Endothelial cell of umbilical vein (primary cell): Measurements from ENCODE around the gene MMP19. TPM values are rescaled to one million over a fixed set of nuclear protein-coding genes. Genes with fewer than 3 reads are reported as not detected.

Experiments
- BruUV-seq: library from RNA; stranded (reverse); fragments of 400-500 nt; replicated peaks from 2 replicates; lab custom pipeline; 2021; lab: Mats Ljungman, UMichigan
- CTCF ChIA-PET: fragments of 300-600, 350-600 bp; sonication (Branson Sonifier 250); formaldehyde crosslinking; loops from one replicate; lab custom pipeline; 2021; ENCODE audit warnings: antibody characterized with exemption, inconsistent platforms; lab: Charles Lee
- POLR2A ChIA-PET: fragments of 300-600, 350-600 bp; sonication (Branson Sonifier 250); formaldehyde crosslinking; loops from one replicate; lab custom pipeline; 2021; ENCODE audit warnings: antibody characterized with exemption, inconsistent platforms; lab: Charles Lee
- DNase-seq: peaks from one replicate; pipeline ENCODE4 v3.0.0-alpha.2; 2011; ENCODE audit warnings: low read depth, low spot score
- FAIRE-seq: peaks from 2 replicates; lab custom pipeline; 2011; peaks lifted over from hg19 to GRCh38; lab: Jason Lieb, UNC
- H2AFZ ChIP-seq: 2 replicates; pipeline ENCODE4 v1.6.0; 2012; ENCODE audit warnings: low read depth, low read length, control low read depth, inconsistent platforms
- H3K27ac ChIP-seq: 2 replicates; pipeline ENCODE4 v1.5.1; 2011; ENCODE audit warnings: low read depth, mild to moderate bottlenecking, control low read depth, low read length, moderate library complexity; ENCODE audit not compliant: insufficient read depth
- H3K27me3 ChIP-seq, 2 experiments: 2 replicates each; pipeline versions ENCODE4 v1.6.0 to v1.6.1; 2011; ENCODE audit warnings: low read length in 2 of 2, mixed read lengths in 1 of 2; ENCODE audit not compliant: control insufficient read depth in 2 of 2, insufficient read depth in 2 of 2
- H3K36me3 ChIP-seq, 2 experiments: 2 replicates in 1 of 2; 3 replicates in 1 of 2; pipeline ENCODE4 v1.5.1; 2011; ENCODE audit warnings: low read length in 2 of 2, mild to moderate bottlenecking in 1 of 2, moderate library complexity in 1 of 2; ENCODE audit not compliant: control insufficient read depth in 2 of 2, insufficient read depth in 2 of 2; ENCODE audit errors: extremely low read depth in 1 of 2
- H3K4me1 ChIP-seq: 3 replicates; pipeline ENCODE4 v1.5.1; 2011; ENCODE audit warnings: mild to moderate bottlenecking, low read length; ENCODE audit not compliant: control insufficient read depth, insufficient read depth; ENCODE audit errors: extremely low read depth
- H3K4me2 ChIP-seq: 2 replicates; pipeline ENCODE4 v1.6.1; 2011; ENCODE audit warnings: low read length, control low read depth, mixed read lengths; ENCODE audit not compliant: insufficient read depth
- H3K4me3 ChIP-seq, 3 experiments: fragments of 200-600 bp in 1 of 3; sonication (generic), shearing (Covaris generic) in 1 of 3; replicated peaks in 1 of 3; 2 replicates each; pipeline ENCODE4 v1.5.1; 2011 to 2016; ENCODE audit warnings: control low read depth in 3 of 3, low read length in 3 of 3, mild to moderate bottlenecking in 2 of 3, inconsistent platforms in 1 of 3, low read depth in 1 of 3, moderate library complexity in 1 of 3; ENCODE audit not compliant: insufficient read depth in 1 of 3
- H3K79me2 ChIP-seq: 2 replicates; pipeline ENCODE4 v1.6.0; 2012; ENCODE audit warnings: low read length, inconsistent platforms; ENCODE audit not compliant: control insufficient read depth, insufficient read depth
- H3K9ac ChIP-seq: replicated peaks from 2 replicates; pipeline ENCODE3; 2011; ENCODE audit warnings: low read length, control low read depth; ENCODE audit not compliant: insufficient read depth; ENCODE audit errors: extremely low read depth
- H3K9me1 ChIP-seq: replicated peaks from 3 replicates; pipeline ENCODE4 v1.6.0; 2011; ENCODE audit warnings: mild to moderate bottlenecking, low read length; ENCODE audit not compliant: control insufficient read depth, insufficient read depth; ENCODE audit errors: extremely low read depth
- H3K9me3 ChIP-seq: replicated peaks from 2 replicates; pipeline ENCODE4 v1.5.1; 2012; ENCODE audit warnings: low read length, inconsistent platforms; ENCODE audit not compliant: control insufficient read depth, insufficient read depth
- H4K20me1 ChIP-seq: replicated peaks from 2 replicates; pipeline ENCODE3; 2011; ENCODE audit warnings: mild to moderate bottlenecking, low read length; ENCODE audit not compliant: control insufficient read depth, insufficient read depth; ENCODE audit errors: extremely low read depth
- EZH2 ChIP-seq: IDR thresholded peaks from 2 replicates; pipeline ENCODE4 v1.6.1; 2012; ENCODE audit warnings: borderline replicate concordance, low read depth, mild to moderate bottlenecking, moderate library complexity, low read length, inconsistent platforms; ENCODE audit not compliant: severe bottlenecking
- FOS ChIP-seq: IDR thresholded peaks from 2 replicates; pipeline ENCODE4 v1.6.1; 2011; ENCODE audit warnings: mild to moderate bottlenecking, low read length, moderate library complexity, borderline replicate concordance; ENCODE audit not compliant: insufficient read depth
- GATA2 ChIP-seq: IDR thresholded peaks from 2 replicates; pipeline ENCODE4 v1.7.0; 2011; ENCODE audit warnings: low read depth, mild to moderate bottlenecking, moderate library complexity, mixed read lengths, low read length; ENCODE audit not compliant: insufficient read length, insufficient read depth
- JUN ChIP-seq: IDR thresholded peaks from 2 replicates; pipeline ENCODE4 v1.6.1; 2011; ENCODE audit warnings: borderline replicate concordance, low read depth; ENCODE audit not compliant: insufficient read length, insufficient read depth
- MAX ChIP-seq: IDR thresholded peaks from 2 replicates; pipeline ENCODE4 v1.6.1; 2011; ENCODE audit not compliant: insufficient read depth, insufficient read length
- MYC ChIP-seq: IDR thresholded peaks from one replicate; pipeline ENCODE4 v1.6.1; 2011; ENCODE audit warnings: mild to moderate bottlenecking, low read depth, low read length
- POLR2A ChIP-seq: IDR thresholded peaks from 2 replicates; pipeline ENCODE4 v1.6.1; 2012; ENCODE audit warnings: low read depth, mild to moderate bottlenecking, control low read depth, low read length
- POLR2AphosphoS5 ChIP-seq: IDR thresholded peaks from 2 replicates; pipeline ENCODE4 v1.6.1; 2012; ENCODE audit warnings: low read depth, mild to moderate bottlenecking, control low read depth, low read length, moderate library complexity; ENCODE audit not compliant: insufficient read depth
- dilution Hi-C: fragments of 300-500 bp; cut with MboI; formaldehyde crosslinking; loops from one replicate; pipeline ENCODE4 v1.15.0; 2019; ENCODE audit warnings: low sequenced_read_pairs; ENCODE audit not compliant: extremely low pct_ligation_motif_present
- intact Hi-C: fragments of 100-400 bp; cut with micrococcal nuclease; formaldehyde crosslinking; loops from one replicate; pipeline ENCODE4 v1.10.0; 2022
- polyA plus RNA-seq, 4 experiments: library from polyadenylated mRNA; depleted of rRNA in 3 of 4; stranded (reverse) in 3 of 4; unstranded in 1 of 4; fragments of >200 nt; gene quantifications; 2 replicates each; pipeline versions ENCODE4 v1.2.1 to v1.2.3, GENCODE V29; 2011 to 2012; ENCODE audit warnings: missing spikeins in 1 of 4
- total RNA-seq: library from RNA; stranded (reverse); gene quantifications from 2 replicates; pipeline ENCODE4 v1.2.3, GENCODE V29; 2021
- TF ChIP-seq, protein P1 (sequence below), 2 donors: IDR thresholded peaks; 1 replicate in 1 of 2; 2 replicates in 1 of 2; pipeline ENCODE4 v1.5.1; 2011; ENCODE audit warnings: low read length in 2 of 2, mild to moderate bottlenecking in 2 of 2, moderate library complexity in 2 of 2, control low read depth in 1 of 2, inconsistent platforms in 1 of 2, low read depth in 1 of 2; ENCODE audit not compliant: insufficient read depth in 1 of 2; ENCODE audit errors: extremely low read depth in 1 of 2

MMP19 gene
- total and polyA plus RNA-seq, 2 donors (not counting 3 experiments of a cell fraction or from before 2014, with no cell fraction given), result 0.31 to 1.6 TPM

DNA sequence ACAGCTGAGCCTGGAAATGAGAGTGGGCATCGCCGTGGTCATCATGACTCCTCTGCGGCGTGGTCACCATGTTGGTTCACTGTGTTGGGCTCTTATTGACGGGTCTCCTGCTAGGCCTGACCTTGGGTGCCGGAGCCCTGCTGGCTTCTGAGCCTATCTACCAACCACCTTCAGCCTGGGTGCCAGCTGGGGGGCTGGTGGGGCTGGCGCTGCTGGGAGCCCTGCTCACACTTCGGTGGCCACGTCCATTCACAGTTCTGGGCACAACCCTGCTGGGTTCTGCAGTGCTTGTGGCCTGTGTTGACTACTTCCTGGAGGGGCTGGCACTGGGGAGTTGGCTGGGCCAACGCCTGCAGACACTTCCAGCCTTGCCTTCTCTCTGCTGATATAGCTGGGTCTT is 9.7 kb downstream of the MMP19 start:
- Histone ChIP-seq H4K20me1 (no peaks in the 10 kb centered on the region), H3K79me2 (peaks cover 12% of the 10 kb centered on the region), H3K27me3 (no peaks in the 10 kb centered on the region), H2AFZ (no peak overlapping the region), H3K36me3 (no peaks in the 10 kb centered on the region), H3K4me1 (peaks cover 14% of the 10 kb centered on the region), H3K4me3 (no peak overlapping the region), H3K4me2 (no peak overlapping the region), H3K27ac (no peak overlapping the region), H3K9me1 (no peaks in the 10 kb centered on the region), H3K9ac (no peak overlapping the region), H3K9me3 (no peaks in the 10 kb centered on the region)
- FAIRE-seq (no peak), DNase-seq (no peak)
- TF ChIP-seq EZH2 (no peak), POLR2AphosphoS5 (no peak), GATA2 (no peak), POLR2A (no peak), MAX (no peak), JUN (no peak), FOS (no peak), MYC (no peak)
- TF ChIP-seq, protein P1, sequence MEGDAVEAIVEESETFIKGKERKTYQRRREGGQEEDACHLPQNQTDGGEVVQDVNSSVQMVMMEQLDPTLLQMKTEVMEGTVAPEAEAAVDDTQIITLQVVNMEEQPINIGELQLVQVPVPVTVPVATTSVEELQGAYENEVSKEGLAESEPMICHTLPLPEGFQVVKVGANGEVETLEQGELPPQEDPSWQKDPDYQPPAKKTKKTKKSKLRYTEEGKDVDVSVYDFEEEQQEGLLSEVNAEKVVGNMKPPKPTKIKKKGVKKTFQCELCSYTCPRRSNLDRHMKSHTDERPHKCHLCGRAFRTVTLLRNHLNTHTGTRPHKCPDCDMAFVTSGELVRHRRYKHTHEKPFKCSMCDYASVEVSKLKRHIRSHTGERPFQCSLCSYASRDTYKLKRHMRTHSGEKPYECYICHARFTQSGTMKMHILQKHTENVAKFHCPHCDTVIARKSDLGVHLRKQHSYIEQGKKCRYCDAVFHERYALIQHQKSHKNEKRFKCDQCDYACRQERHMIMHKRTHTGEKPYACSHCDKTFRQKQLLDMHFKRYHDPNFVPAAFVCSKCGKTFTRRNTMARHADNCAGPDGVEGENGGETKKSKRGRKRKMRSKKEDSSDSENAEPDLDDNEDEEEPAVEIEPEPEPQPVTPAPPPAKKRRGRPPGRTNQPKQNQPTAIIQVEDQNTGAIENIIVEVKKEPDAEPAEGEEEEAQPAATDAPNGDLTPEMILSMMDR (IDR thresholded peaks at IDR 0.05; ENCODE audit: extremely low read depth in 1 of 2, insufficient read depth in 1 of 2, low read depth in 1 of 2, low read length in 2 of 2), result no peak
- BruUV-seq, result no TSS peak
- POLR2A ChIA-PET, result no interaction called here
- intact Hi-C loops, result no loop called here
- CTCF ChIA-PET, result interaction anchor here (2.3 to 4.5 kb wide), 2 partner anchors 14 to 94 kb away, joined by 6 to 23 read pairs; partner anchors contain the start of gene PYM1
- dilution Hi-C loops, result no loop called here
